GM12878 (cell line): ENCODE results near the gene THOC7. TPM values are rescaled to one million over a fixed set of nuclear protein-coding genes. Genes with fewer than 3 reads are reported as not detected.

Source experiments
- CEBPZ ChIP-seq: fragments of 150-350 bp; IDR thresholded peaks from 2 replicates; pipeline ENCODE4 v1.6.1; 2016; ENCODE audit warnings: low read depth, low read length
- CUX1 ChIP-seq: IDR thresholded peaks from 2 replicates; pipeline ENCODE4 v1.6.1; 2012; ENCODE audit warnings: improper control_type of control experiment, low read depth, low read length; ENCODE audit not compliant: insufficient replicate concordance
- EED ChIP-seq: sonication (generic); IDR thresholded peaks from 2 replicates; pipeline ENCODE4 v1.6.1; 2016; ENCODE audit warnings: antibody characterized with exemption, low read depth
- EGR1 ChIP-seq, 2 experiments: IDR thresholded peaks; 1 replicate in 1 of 2; 2 replicates in 1 of 2; pipeline ENCODE4 v1.6.1; 2011 to 2012; ENCODE audit warnings: low read depth in 2 of 2, low read length in 2 of 2, borderline replicate concordance in 1 of 2, mild to moderate bottlenecking in 1 of 2, moderate library complexity in 1 of 2
- ESRRA ChIP-seq: IDR thresholded peaks from 2 replicates; pipeline ENCODE4 v1.6.1; 2012; ENCODE audit warnings: mild to moderate bottlenecking, low read length, improper control_type of control experiment
- ETV6 ChIP-seq, 2 experiments: fragments of 450-650 bp in 1 of 2; IDR thresholded peaks in 1 of 2; conservative IDR thresholded peaks in 1 of 2; 2 replicates each; pipeline ENCODE4 v1.6.1; 2014; ENCODE audit warnings: antibody characterized with exemption in 1 of 2, borderline replicate concordance in 1 of 2, low read depth in 1 of 2, mild to moderate bottlenecking in 1 of 2, moderate library complexity in 1 of 2
- IRF4 ChIP-seq: IDR thresholded peaks from 2 replicates; pipeline ENCODE4 v1.6.1; 2011; ENCODE audit warnings: low read depth, low read length
- JUND ChIP-seq: IDR thresholded peaks from 2 replicates; pipeline ENCODE4 v1.6.1; 2012; ENCODE audit warnings: low read depth, mild to moderate bottlenecking, low read length, improper control_type of control experiment, moderate library complexity
- MAX ChIP-seq: IDR thresholded peaks from 2 replicates; pipeline ENCODE4 v1.6.1; 2012; ENCODE audit warnings: low read depth, low read length, improper control_type of control experiment
- PML ChIP-seq: IDR thresholded peaks from 2 replicates; pipeline ENCODE4 v1.6.1; 2012; ENCODE audit warnings: low read length, inconsistent platforms
- RELB ChIP-seq: fragments of 450-650 bp; IDR thresholded peaks from 2 replicates; pipeline ENCODE4 v1.6.1; 2017; ENCODE audit warnings: low read depth, mild to moderate bottlenecking, moderate library complexity
- SP1 ChIP-seq: IDR thresholded peaks from one replicate; pipeline ENCODE4 v1.6.1; 2011; ENCODE audit warnings: low read depth, low read length
- SPI1 ChIP-seq: IDR thresholded peaks from 2 replicates; pipeline ENCODE4 v1.6.1; 2011; ENCODE audit warnings: low read depth, mild to moderate bottlenecking, low read length, moderate library complexity, borderline replicate concordance; ENCODE audit not compliant: insufficient read depth
- ZNF217 ChIP-seq: fragments of 450-650 bp; IDR thresholded peaks from 2 replicates; pipeline ENCODE4 v1.6.1; 2017; ENCODE audit warnings: antibody characterized with exemption, mild to moderate bottlenecking
- polyA plus RNA-seq, 11 experiments: library from polyadenylated mRNA; depleted of rRNA in 4 of 11; unstranded in 6 of 11; stranded (reverse) in 5 of 11; fragments of >200 nt; fragmentation: Nextera tagmentation in 4 of 11; fragmentation: Illumina TruSeq in 1 of 11; extraction: Ambion mirVana in 4 of 11; extraction: Trizol in 1 of 11; gene quantifications; 1 replicate in 1 of 11; 2 replicates in 10 of 11; pipeline versions ENCODE4 v1.2.1 to v1.2.3, GENCODE V29; 2011 to 2016; ENCODE audit warnings: inconsistent platforms in 2 of 11, missing spikeins in 2 of 11, low read depth in 1 of 11
- total RNA-seq, 4 experiments: library from RNA; depleted of rRNA in 3 of 4; stranded (reverse); fragments of >200 nt in 3 of 4; fragmentation: Illumina TruSeq in 1 of 4; extraction: Trizol in 1 of 4; gene quantifications; 2 replicates each; pipeline versions ENCODE4 v1.2.1 to v1.2.3, GENCODE V29; 2013 to 2021
- TF ChIP-seq, protein P1 (sequence below): fragments of 450-650 bp; IDR thresholded peaks from 2 replicates; pipeline ENCODE4 v1.6.1; 2017; ENCODE audit warnings: mild to moderate bottlenecking, low read depth, inconsistent platforms; ENCODE audit not compliant: poor library complexity, severe bottlenecking

The THOC7 gene
- total and polyA plus RNA-seq, 10 of the 15 experiments (the other 5 are each of a cell fraction or from before 2014, with no cell fraction given): 61.7 to 269 (median 138) TPM

GRCh38 chr3:63911873-63912767 lies 48.5 kb upstream of the THOC7 start, which contains the start of gene SCAANT1 (continued):
- no peak for TF ChIP-seq CEBPZ
- TF ChIP-seq ESRRA: no peak
- TF ChIP-seq RELB: no peak
- no peak for TF ChIP-seq SPI1
- no peak for TF ChIP-seq JUND
- TF ChIP-seq EGR1 (IDR thresholded peaks at IDR 0.05; ENCODE audit: borderline replicate concordance in 1 of 2, low read depth in 2 of 2, low read length in 2 of 2): peak in 1 of 2 experiments; percentile 68; a peak in 1 of 3 replicates
- peak; percentile 62; the same call in 1 of the 2 replicates for TF ChIP-seq ZNF217
- TF ChIP-seq SP1: no peak
- no peak for TF ChIP-seq CUX1
- peak; percentile 18; the same call in 1 of the 2 replicates for TF ChIP-seq MAX
- TF ChIP-seq, protein P1, sequence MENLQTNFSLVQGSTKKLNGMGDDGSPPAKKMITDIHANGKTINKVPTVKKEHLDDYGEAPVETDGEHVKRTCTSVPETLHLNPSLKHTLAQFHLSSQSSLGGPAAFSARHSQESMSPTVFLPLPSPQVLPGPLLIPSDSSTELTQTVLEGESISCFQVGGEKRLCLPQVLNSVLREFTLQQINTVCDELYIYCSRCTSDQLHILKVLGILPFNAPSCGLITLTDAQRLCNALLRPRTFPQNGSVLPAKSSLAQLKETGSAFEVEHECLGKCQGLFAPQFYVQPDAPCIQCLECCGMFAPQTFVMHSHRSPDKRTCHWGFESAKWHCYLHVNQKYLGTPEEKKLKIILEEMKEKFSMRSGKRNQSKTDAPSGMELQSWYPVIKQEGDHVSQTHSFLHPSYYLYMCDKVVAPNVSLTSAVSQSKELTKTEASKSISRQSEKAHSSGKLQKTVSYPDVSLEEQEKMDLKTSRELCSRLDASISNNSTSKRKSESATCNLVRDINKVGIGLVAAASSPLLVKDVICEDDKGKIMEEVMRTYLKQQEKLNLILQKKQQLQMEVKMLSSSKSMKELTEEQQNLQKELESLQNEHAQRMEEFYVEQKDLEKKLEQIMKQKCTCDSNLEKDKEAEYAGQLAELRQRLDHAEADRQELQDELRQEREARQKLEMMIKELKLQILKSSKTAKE: no peak
- TF ChIP-seq EED: 0 out of 2 replicates have a peak, but pooled peaks have one; percentile 11
- TF ChIP-seq PML: no peak
- peak; percentile 14 to 80 for TF ChIP-seq ETV6 (conservative IDR thresholded peaks at IDR 0.05 in 1 of 2, IDR thresholded peaks at IDR 0.05 in 1 of 2; ENCODE audit: borderline replicate concordance in 1 of 2, low read depth in 1 of 2)
- TF ChIP-seq IRF4: no peak
